ENCODE measurements around the gene MRPL12. TPM values are rescaled to one million over a fixed set of nuclear protein-coding genes. Genes with fewer than 3 reads are reported as not detected.

MRPL12 gene
- 38.7 to 48.6 TPM (median 41.8 TPM) in 3 replicates for total RNA-seq
- long read RNA-seq, transcript MRPL12-201 (5 exons, 1,028 nt) = major isoform, 14 of 14 reads
- long read RNA-seq, partial matches to known transcripts = 0 of 14 reads
- long read RNA-seq, other reads (novel, unspliced or antisense) = 0 of 14 reads

- peak; percentile 60 for TF ChIP-seq CTCF (IDR thresholded peaks at IDR 0.05)
- Mint-ChIP-seq H3K9me3 (ENCODE audit: low read depth) (no peaks in the 10 kb centered on the region), H3K36me3 (ENCODE audit: low read depth) (peaks cover 18% of the 10 kb centered on the region), H3K27me3 (ENCODE audit: low read depth) (no peaks in the 10 kb centered on the region), H3K27ac (ENCODE audit: unreplicated experiment) (peak within 1 kb of the TSS; percentile 95), H3K4me3 (ENCODE audit: unreplicated experiment) (peak within 1 kb of the TSS; percentile 95), H3K4me1 (ENCODE audit: low read depth) (peaks cover 28% of the 10 kb centered on the region)
- no peak for DNase-seq (ENCODE audit: low spot score)
Observed at GRCh38 chr17:81702934-81703746, at the start of gene MRPL12. MRPL12 (plus strand) TSS chr17:81703367; CDS start chr17:81703502, 135 bp downstream.

GRCh38 chr17:81655378-81656117 is 47.6 kb upstream of the MRPL12 start:
- H3K9me3 Mint-ChIP-seq (ENCODE audit: low read depth) = no peaks in the 10 kb centered on the region
- peaks cover 4% of the 10 kb centered on the region for H3K4me1 Mint-ChIP-seq (ENCODE audit: low read depth)
- no peaks in the 10 kb centered on the region for H3K36me3 Mint-ChIP-seq (ENCODE audit: low read depth)
- no peak overlapping the region for H3K27ac Mint-ChIP-seq (ENCODE audit: unreplicated experiment)
- no peaks in the 10 kb centered on the region for H3K27me3 Mint-ChIP-seq (ENCODE audit: low read depth)
- no peak overlapping the region for H3K4me3 Mint-ChIP-seq (ENCODE audit: unreplicated experiment)
- DNase-seq (ENCODE audit: low spot score) = no peak
- TF ChIP-seq CTCF (IDR thresholded peaks at IDR 0.05) = no peak

DNA sequence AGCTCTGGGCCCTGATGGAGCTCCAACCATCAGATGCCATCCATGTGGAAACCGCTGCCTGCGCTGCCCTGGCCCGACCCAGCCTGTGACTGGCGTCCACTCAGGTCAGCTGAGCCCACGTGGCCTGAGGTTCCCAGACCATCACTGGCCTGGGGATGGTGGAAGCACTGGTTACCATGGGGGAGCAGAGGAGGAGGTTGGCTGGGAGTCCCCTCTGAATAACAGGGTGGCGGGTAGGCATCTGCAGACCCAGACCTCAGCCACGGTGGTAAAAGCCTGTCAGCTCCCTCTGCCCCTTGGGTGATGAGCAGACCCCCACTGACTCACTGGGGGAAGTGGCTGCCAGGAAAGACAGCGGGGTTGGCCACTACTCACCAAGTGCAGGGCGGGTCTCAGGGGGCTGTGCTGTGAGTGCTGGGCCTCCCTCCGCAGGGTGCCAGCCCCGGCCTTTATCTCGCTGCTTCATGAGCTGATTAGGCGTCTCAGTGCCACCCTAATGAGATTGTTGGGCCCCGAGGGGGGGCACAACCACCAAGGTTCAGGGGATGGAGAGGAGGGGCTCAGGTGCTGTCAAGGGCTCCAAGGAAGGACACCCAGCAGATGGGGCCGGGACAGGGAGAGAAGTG is 46.9 kb upstream of the MRPL12 start, which contains the start of gene PDE6G:
TSS of gene PDE6G (minus strand) at position 425 of the 626 bp plus-strand sequence. CDS start 3,237 bp downstream, outside the sequence.
- Mint-ChIP-seq H3K9me3 (ENCODE audit: low read depth) (no peaks in the 10 kb centered on the region), H3K36me3 (ENCODE audit: low read depth) (no peaks in the 10 kb centered on the region), H3K27me3 (ENCODE audit: low read depth) (no peaks in the 10 kb centered on the region), H3K4me1 (ENCODE audit: low read depth) (peaks cover 4% of the 10 kb centered on the region), H3K4me3 (ENCODE audit: unreplicated experiment) (no peak within 1 kb of the TSS), H3K27ac (ENCODE audit: unreplicated experiment) (no peak within 1 kb of the TSS)
- TF ChIP-seq CTCF (IDR thresholded peaks at IDR 0.05) = no peak
- DNase-seq (ENCODE audit: low spot score) = no peak

- TF ChIP-seq CTCF (IDR thresholded peaks at IDR 0.05) = no peak
- Mint-ChIP-seq H3K36me3 (ENCODE audit: low read depth) (no peaks in the 10 kb centered on the region), H3K9me3 (ENCODE audit: low read depth) (no peaks in the 10 kb centered on the region), H3K27me3 (ENCODE audit: low read depth) (no peaks in the 10 kb centered on the region), H3K4me3 (ENCODE audit: unreplicated experiment) (no peak overlapping the region), H3K27ac (ENCODE audit: unreplicated experiment) (no peak overlapping the region), H3K4me1 (ENCODE audit: low read depth) (peaks cover 2% of the 10 kb centered on the region)
- no peak for DNase-seq (ENCODE audit: low spot score)
Observed at GRCh38 chr17:81656835-81657234, 46.3 kb upstream of the MRPL12 start.

DNA sequence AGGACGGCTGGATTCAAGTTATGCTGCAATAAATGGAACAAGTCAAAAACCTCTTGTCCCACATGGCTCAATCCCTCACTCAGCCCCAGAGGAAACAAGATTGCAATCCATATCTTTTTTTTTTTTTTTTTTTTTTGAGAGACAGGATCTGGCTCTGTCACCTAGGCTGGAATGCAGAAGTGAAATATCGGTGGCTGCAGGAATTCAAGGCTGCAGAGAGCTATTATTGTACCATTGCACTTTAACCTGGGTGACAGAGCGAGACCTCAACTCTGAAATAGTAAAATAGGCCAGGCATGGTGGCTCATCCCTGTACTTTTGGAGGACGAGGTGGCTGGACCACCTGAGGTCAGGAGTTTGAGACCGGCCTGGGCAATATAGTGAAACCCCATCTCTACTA is 44.1 kb upstream of the MRPL12 start:
- DNase-seq (ENCODE audit: low spot score) = no peak
- Mint-ChIP-seq H3K27me3 (ENCODE audit: low read depth) (no peaks in the 10 kb centered on the region), H3K27ac (ENCODE audit: unreplicated experiment) (no peak overlapping the region), H3K36me3 (ENCODE audit: low read depth) (no peaks in the 10 kb centered on the region), H3K4me3 (ENCODE audit: unreplicated experiment) (no peak overlapping the region), H3K4me1 (ENCODE audit: low read depth) (no peaks in the 10 kb centered on the region), H3K9me3 (ENCODE audit: low read depth) (no peaks in the 10 kb centered on the region)
- no peak for TF ChIP-seq CTCF (IDR thresholded peaks at IDR 0.05)
